Left hindlimb (tissue), 1 donor: ENCODE results near the gene ZNF334.

Experiments used
- DNase-seq: peaks from one replicate; pipeline ENCODE4 v3.0.0-alpha.2; 2018

The ZNF334 gene

GRCh38 chr20:46512943-46513844 lies at the start of gene ZNF334:
Gene ZNF334, minus strand, starts transcription at chr20:46513559. Its CDS starts 1,457 bp downstream, at chr20:46512102.
- peak; percentile 82 for DNase-seq

- peak; percentile 85 for DNase-seq
Observed at GRCh38 chr20:46562373-46563169, 49.2 kb upstream of the ZNF334 start.

- no peak for DNase-seq
Observed at GRCh38 chr20:46562009-46562372, 48.6 kb upstream of the ZNF334 start.

GRCh38 chr20:46559685-46560440 lies 46.5 kb upstream of the ZNF334 start:
- DNase-seq = no peak

DNA sequence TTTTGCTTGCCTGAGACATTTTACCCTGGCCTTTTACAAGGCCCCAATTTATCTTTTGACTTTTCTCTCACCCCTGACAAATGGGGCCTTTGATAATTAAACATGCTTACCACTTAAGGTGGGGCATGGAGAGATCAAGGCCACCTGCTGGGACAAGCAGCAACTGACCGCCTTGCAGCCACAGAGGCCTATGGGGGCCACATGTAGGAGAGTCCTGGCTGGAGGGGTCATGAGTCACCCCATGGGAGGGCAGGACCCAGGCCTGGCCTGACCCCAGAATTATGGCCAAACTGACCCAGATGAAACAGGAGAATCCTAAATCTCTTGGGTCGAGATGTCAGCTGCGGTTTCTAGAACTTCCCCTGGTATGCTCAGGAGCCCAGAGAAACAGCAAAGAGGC lies 45.6 kb upstream of the ZNF334 start:
- DNase-seq = no peak

DNA sequence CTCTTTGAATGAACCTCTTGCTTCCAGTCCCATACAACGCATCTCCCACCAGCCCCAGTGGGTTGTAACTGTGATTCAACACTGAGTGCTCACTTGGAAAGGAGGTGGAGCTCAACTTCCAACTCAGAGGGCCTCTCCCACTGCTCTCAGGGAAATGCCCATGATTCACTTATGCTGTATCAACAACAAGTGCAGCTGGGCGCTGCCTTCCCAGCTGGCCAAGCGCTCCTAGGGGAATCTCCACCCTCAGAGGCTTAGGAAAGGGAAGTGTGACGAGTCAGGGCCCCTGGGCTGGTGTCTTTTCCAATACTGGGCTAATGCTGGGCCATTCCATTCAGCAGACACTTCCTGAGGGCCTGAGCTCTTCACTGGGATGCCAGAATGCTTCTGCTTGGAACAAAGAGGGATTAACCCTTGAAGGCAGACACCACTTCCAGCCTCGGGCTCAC lies 45.2 kb upstream of the ZNF334 start:
- DNase-seq = no peak

GRCh38 chr20:46557231-46557956 lies 44.0 kb upstream of the ZNF334 start:
- no peak for DNase-seq

GRCh38 chr20:46555370-46555956 lies 42.1 kb upstream of the ZNF334 start:
- DNase-seq = no peak

DNA sequence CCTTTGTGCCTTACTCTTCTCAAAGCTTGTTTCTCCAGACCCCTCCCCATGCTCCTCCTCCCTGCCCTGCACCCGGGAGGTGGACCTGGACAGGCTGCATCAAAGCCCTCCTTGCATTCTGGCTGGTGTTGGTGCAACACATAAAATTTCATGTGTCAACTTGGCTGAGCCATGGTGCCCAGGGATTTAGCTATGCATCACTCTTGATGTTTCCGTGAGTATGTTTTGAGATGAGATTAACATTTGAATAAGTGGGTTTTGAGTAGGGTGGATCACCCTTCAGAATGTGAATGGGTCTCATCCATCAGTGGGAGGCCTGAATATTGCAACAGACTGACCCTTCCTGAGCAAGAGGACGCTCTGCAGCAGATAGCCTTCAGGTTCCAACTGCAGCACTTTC lies 41.5 kb upstream of the ZNF334 start:
- no peak for DNase-seq

DNA sequence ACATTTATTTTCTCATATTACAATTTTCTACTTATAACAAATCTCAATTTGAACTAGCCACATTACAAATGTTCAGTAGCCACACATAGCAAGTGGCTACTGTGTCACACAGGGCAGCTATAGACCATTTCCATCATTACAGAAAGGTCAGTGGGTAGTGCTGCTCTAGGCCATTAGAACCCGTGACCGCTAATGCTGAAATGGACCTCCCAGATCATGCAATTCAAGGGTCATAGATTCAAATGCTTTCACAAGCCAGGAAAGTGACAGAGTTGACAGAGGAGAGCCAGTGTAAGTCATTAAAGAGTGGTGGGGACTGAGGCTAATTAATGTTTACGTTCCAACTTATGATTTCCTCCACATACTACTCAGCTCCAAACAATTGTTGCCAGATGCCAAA lies 40.6 kb upstream of the ZNF334 start:
- no peak for DNase-seq

GRCh38 chr20:46552460-46553420 lies 39.4 kb upstream of the ZNF334 start:
- no peak for DNase-seq

GRCh38 chr20:46551522-46552381 lies 38.4 kb upstream of the ZNF334 start:
- DNase-seq = no peak

- DNase-seq = no peak
Observed at GRCh38 chr20:46550461-46550860, 37.1 kb upstream of the ZNF334 start, which contains the start of gene OCSTAMP. Gene OCSTAMP, minus strand, starts transcription at chr20:46550654. Its CDS starts 94 bp downstream, at chr20:46550560.

- DNase-seq = no peak
Observed at GRCh38 chr20:46549188-46549972, 36.0 kb upstream of the ZNF334 start.

- DNase-seq = no peak
Observed at GRCh38 chr20:46548688-46549087, 35.3 kb upstream of the ZNF334 start.

DNA sequence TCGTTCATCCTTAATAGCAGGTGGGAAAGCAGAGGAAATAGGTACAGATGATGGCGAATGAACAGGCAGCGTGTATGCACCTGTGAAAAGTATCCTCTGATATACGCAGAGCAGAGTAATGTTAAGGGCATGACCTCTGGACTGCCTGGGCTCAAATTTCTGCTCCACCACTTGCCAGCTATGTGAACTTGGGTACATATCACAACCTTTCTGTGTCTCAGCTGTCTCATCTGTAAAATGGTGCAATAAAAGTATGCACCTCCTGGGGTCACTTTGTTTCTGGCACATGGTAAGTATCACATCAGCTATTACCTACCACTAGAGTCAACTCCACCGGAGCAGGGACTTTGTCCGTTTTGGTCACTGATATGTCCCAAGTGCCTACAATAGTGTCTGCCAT lies 34.6 kb upstream of the ZNF334 start:
- no peak for DNase-seq

- DNase-seq = no peak
Observed at GRCh38 chr20:46546936-46547335, 33.6 kb upstream of the ZNF334 start.

GRCh38 chr20:46546298-46546697 lies 32.9 kb upstream of the ZNF334 start:
- DNase-seq = no peak

- no peak for DNase-seq
Observed at GRCh38 chr20:46545827-46546138, 32.4 kb upstream of the ZNF334 start.
